K562 (cell line): Measurements from ENCODE around the gene LTBR. TPM values are rescaled to one million over a fixed set of nuclear protein-coding genes. Genes with fewer than 3 reads are reported as not detected.

Experiments
- ARHGAP35 ChIP-seq: fragments of 450-650 bp; IDR thresholded peaks from 2 replicates; pipeline ENCODE4 v1.6.1; 2018; ENCODE audit not compliant: partially characterized antibody
- ATF7 ChIP-seq: fragments of 450-650 bp; IDR thresholded peaks from 2 replicates; pipeline ENCODE4 v1.7.1; 2014; ENCODE audit warnings: mild to moderate bottlenecking, moderate library complexity
- BHLHE40 ChIP-seq: IDR thresholded peaks from 2 replicates; pipeline ENCODE4 v1.6.1; 2011; ENCODE audit warnings: low read length, improper control_type of control experiment
- GABPB1 ChIP-seq: sonication (generic); formaldehyde crosslinking; IDR thresholded peaks from 2 replicates; pipeline ENCODE4 v1.8.0; 2022; ENCODE audit warnings: mild to moderate bottlenecking, missing genetic modification reagents
- HMG20B ChIP-seq: fragments of 250-450 bp; sonication (Bioruptor Pico); IDR thresholded peaks from 2 replicates; pipeline ENCODE4 v1.5.0; 2021; ENCODE audit warnings: mild to moderate bottlenecking
- NCOA2 ChIP-seq, 2 experiments: fragments of 450-650 bp; IDR thresholded peaks; 2 replicates each; pipeline ENCODE4 v1.6.1; 2018; ENCODE audit warnings: mild to moderate bottlenecking in 2 of 2, moderate library complexity in 1 of 2; ENCODE audit not compliant: partially characterized antibody in 2 of 2
- PATZ1 ChIP-seq: fragments of 250-450 bp; sonication (Bioruptor Pico); IDR thresholded peaks from 2 replicates; pipeline ENCODE4 v1.5.0; 2020; ENCODE audit warnings: mild to moderate bottlenecking, borderline replicate concordance
- POLR2B ChIP-seq: fragments of 450-650 bp; IDR thresholded peaks from 2 replicates; pipeline ENCODE4 v1.6.1; 2018; ENCODE audit warnings: low read depth; ENCODE audit not compliant: partially characterized antibody
- PURB ChIP-seq: sonication (generic); formaldehyde crosslinking; IDR thresholded peaks from 2 replicates; pipeline ENCODE4 v1.9.0; 2021; ENCODE audit warnings: low read depth, mild to moderate bottlenecking, missing genetic modification reagents
- RAD21 ChIP-seq, 2 experiments: fragments of 250-450 bp in 1 of 2; fragments of 450-650 bp in 1 of 2; sonication (Bioruptor Pico) in 1 of 2; formaldehyde crosslinking in 1 of 2; IDR thresholded peaks in 1 of 2; conservative IDR thresholded peaks in 1 of 2; 2 replicates each; pipeline versions ENCODE4 v1.4.0 to v1.8.0; 2020 to 2022; ENCODE audit warnings: mild to moderate bottlenecking in 2 of 2, moderate library complexity in 1 of 2
- RFX1 ChIP-seq: fragments of 450-650 bp; IDR thresholded peaks from 2 replicates; pipeline ENCODE4 v1.6.1; 2016; ENCODE audit warnings: mild to moderate bottlenecking, moderate library complexity
- SIX5 ChIP-seq, 2 experiments: IDR thresholded peaks; 2 replicates each; pipeline ENCODE4 v1.6.1; 2011; ENCODE audit warnings: low read length in 2 of 2, borderline replicate concordance in 1 of 2, low read depth in 1 of 2, mild to moderate bottlenecking in 1 of 2, moderate library complexity in 1 of 2; ENCODE audit not compliant: insufficient read depth in 1 of 2
- SNRNP70 ChIP-seq: fragments of 200-400 bp; formaldehyde crosslinking; optimal IDR thresholded peaks from 2 replicates; pipeline ENCODE3; 2017; ENCODE audit warnings: low read depth, low read length
- SP2 ChIP-seq: IDR thresholded peaks from 2 replicates; pipeline ENCODE4 v1.6.1; 2011; ENCODE audit warnings: mild to moderate bottlenecking, low read depth, low read length, moderate library complexity; ENCODE audit not compliant: poor library complexity, severe bottlenecking; ENCODE audit errors: extremely low read depth
- TCFL5 ChIP-seq: fragments of 250-450 bp; sonication (Bioruptor Pico); conservative IDR thresholded peaks from 2 replicates; pipeline ENCODE4 v1.6.1; 2021; ENCODE audit warnings: mild to moderate bottlenecking, moderate library complexity, matching md5 sums
- TGIF2 ChIP-seq: sonication (generic); formaldehyde crosslinking; IDR thresholded peaks from 2 replicates; pipeline ENCODE4 v1.8.1; 2022; ENCODE audit warnings: mild to moderate bottlenecking, missing genetic modification reagents, moderate library complexity
- ZNF121 ChIP-seq: sonication (generic); formaldehyde crosslinking; conservative IDR thresholded peaks from 2 replicates; pipeline ENCODE4 v1.8.0; 2022; ENCODE audit warnings: missing genetic modification reagents
- ZNF174 ChIP-seq: fragments of 250-450 bp; sonication (Bioruptor Pico); IDR thresholded peaks from 2 replicates; pipeline ENCODE4 v1.4.0; 2020; ENCODE audit warnings: mild to moderate bottlenecking
- ZNF24 ChIP-seq: fragments of 450-650 bp; IDR thresholded peaks from 2 replicates; pipeline ENCODE4 v1.6.1; 2016
- ZNF551 ChIP-seq: fragments of 250-450 bp; sonication (Bioruptor Pico); IDR thresholded peaks from 2 replicates; pipeline ENCODE4 v1.5.0; 2021; ENCODE audit warnings: mild to moderate bottlenecking, moderate library complexity
- ZNF655 ChIP-seq: fragments of 250-450 bp; sonication (Bioruptor Pico); IDR thresholded peaks from 2 replicates; pipeline ENCODE4 v1.5.0; 2021
- ZNF785 ChIP-seq: fragments of 250-450 bp; sonication (Bioruptor Pico); IDR thresholded peaks from 2 replicates; pipeline ENCODE4 v1.4.0; 2020; ENCODE audit warnings: mild to moderate bottlenecking
- polyA plus RNA-seq, 8 experiments: library from polyadenylated mRNA; depleted of rRNA in 4 of 8; stranded (reverse) in 5 of 8; unstranded in 3 of 8; fragments of >200 nt; fragmentation: Nextera tagmentation in 2 of 8; fragmentation: Illumina TruSeq in 1 of 8; extraction: Ambion mirVana in 2 of 8; extraction: Trizol in 1 of 8; gene quantifications; 2 replicates each; pipeline versions ENCODE4 v1.2.1 to v1.2.3, GENCODE V29; 2011 to 2014; ENCODE audit warnings: inconsistent platforms in 1 of 8, missing spikeins in 1 of 8
- total RNA-seq, 7 experiments: library from RNA; depleted of rRNA in 6 of 7; stranded (reverse); fragments of >200 nt in 6 of 7; fragmentation: Illumina TruSeq in 2 of 7; extraction: Trizol in 2 of 7; gene quantifications; 2 replicates each; pipeline versions ENCODE4 v1.2.1 to v1.2.3, GENCODE V29; 2011 to 2021; ENCODE audit warnings: low replicate concordance in 1 of 7
- TF ChIP-seq, protein P1 (sequence below): sonication (generic); formaldehyde crosslinking; IDR thresholded peaks from 2 replicates; pipeline ENCODE4 v1.8.0; 2022; ENCODE audit warnings: mild to moderate bottlenecking, low read depth, missing genetic modification reagents

The LTBR gene
- total and polyA plus RNA-seq, 9 of the 15 experiments (the other 6 are each of a cell fraction or from before 2014, with no cell fraction given), result 0.96 to 69.0 (median 35.3) TPM

DNA sequence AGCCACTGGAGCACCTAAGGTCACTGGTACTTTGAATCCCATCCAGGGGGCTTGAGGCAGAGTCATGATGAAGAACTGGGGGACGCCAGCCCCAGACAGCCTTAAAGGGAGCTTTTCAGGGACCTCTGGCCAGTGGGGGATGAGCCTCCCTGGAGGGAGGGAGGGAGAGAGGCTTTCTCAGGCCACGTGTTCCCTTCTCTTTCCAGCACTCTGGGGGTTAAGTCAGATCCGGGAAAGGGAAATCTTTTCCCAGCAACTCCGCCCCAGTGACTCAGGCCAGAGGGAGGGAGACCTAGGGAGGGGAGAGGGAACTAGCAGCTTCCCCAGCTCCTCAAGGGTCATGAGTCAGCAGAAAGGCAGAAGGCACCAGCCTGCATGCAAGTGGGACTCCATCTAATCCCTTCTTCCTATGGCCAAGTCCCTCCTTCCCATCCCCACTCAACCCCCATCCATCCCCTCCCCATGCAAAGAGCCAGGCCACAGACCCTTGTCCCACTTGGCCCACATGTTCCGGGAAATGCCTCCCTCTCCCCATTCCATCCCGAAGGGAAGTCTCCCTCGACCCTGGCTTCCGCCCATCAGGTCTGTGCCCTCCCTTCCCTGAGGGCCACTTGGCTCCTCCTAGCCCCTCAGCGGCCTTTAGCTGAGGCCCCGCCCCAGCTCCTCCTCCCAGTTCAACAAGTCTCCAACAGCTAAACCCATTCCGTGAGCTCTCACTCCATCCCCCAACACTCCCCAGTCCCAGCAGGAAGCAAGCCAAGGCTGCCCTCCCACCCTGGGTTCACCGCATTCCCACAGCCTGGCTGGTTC is 47.7 kb upstream of the LTBR start (continued):
- no peak for TF ChIP-seq ZNF655 (CRISPR knock-in tag)
- TF ChIP-seq RAD21 (CRISPR knock-in tag; conservative IDR thresholded peaks at IDR 0.05 in 1 of 2, IDR thresholded peaks at IDR 0.05 in 1 of 2), result no peak
- TF ChIP-seq HMG20B (CRISPR knock-in tag), result no peak
- TF ChIP-seq PATZ1 (CRISPR knock-in tag), result no peak
- TF ChIP-seq, protein P1, sequence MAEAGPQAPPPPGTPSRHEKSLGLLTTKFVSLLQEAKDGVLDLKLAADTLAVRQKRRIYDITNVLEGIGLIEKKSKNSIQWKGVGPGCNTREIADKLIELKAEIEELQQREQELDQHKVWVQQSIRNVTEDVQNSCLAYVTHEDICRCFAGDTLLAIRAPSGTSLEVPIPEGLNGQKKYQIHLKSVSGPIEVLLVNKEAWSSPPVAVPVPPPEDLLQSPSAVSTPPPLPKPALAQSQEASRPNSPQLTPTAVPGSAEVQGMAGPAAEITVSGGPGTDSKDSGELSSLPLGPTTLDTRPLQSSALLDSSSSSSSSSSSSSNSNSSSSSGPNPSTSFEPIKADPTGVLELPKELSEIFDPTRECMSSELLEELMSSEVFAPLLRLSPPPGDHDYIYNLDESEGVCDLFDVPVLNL (CRISPR knock-in tag), result no peak
- no peak for TF ChIP-seq GABPB1 (CRISPR knock-in tag)
- no peak for TF ChIP-seq SNRNP70
- TF ChIP-seq ATF7, result peak; percentile 44; the same call in 1 of the 2 replicates
- TF ChIP-seq POLR2B, result peak; percentile 72
- no peak for TF ChIP-seq ZNF174
- no peak for TF ChIP-seq TGIF2 (CRISPR knock-in tag)
- no peak for TF ChIP-seq ZNF785 (CRISPR knock-in tag)
- TF ChIP-seq NCOA2 (IDR thresholded peaks at IDR 0.05; ENCODE audit: partially characterized antibody in 2 of 2), result no peak
- TF ChIP-seq RFX1, result no peak
- TF ChIP-seq ZNF24, result no peak
- TF ChIP-seq SIX5 (IDR thresholded peaks at IDR 0.05; ENCODE audit: borderline replicate concordance in 1 of 2, insufficient read depth in 1 of 2, low read depth in 1 of 2, low read length in 2 of 2), result no peak
- no peak for TF ChIP-seq ZNF551 (CRISPR knock-in tag)
- TF ChIP-seq BHLHE40, result no peak
- no peak for TF ChIP-seq ARHGAP35
- no peak for TF ChIP-seq ZNF121 (CRISPR knock-in tag)
- TF ChIP-seq TCFL5 (CRISPR knock-in tag), result no peak
- TF ChIP-seq PURB (CRISPR knock-in tag), result no peak
- no peak for TF ChIP-seq SP2
